CD4-positive, alpha-beta T cell (primary cell): Measurements from ENCODE around the gene ATP13A3. TPM values are rescaled to one million over a fixed set of nuclear protein-coding genes. Genes with fewer than 3 reads are reported as not detected.
"Not testable (repeated sequence)": the region's sequence is repeated elsewhere in the genome, so short reads cannot be mapped to it uniquely, and the experiment has no call there.

Source experiments
- ATAC-seq: fragments of 200-7000 bp; cut with Tn5 transposase; one replicate; pipeline ENCODE4 v1.10.0; 2022; ENCODE audit warnings: mild to moderate bottlenecking; ENCODE audit not compliant: poor library complexity
- CTCF ChIA-PET: fragments of 350-600 bp; sonication (Branson Sonifier 250); formaldehyde crosslinking; loops from one replicate; lab custom pipeline; 2021; ENCODE audit warnings: antibody characterized with exemption, inconsistent platforms; lab: Charles Lee
- POLR2A ChIA-PET: fragments of 350-600 bp; sonication (Branson Sonifier 250); formaldehyde crosslinking; loops from one replicate; lab custom pipeline; 2021; ENCODE audit warnings: antibody characterized with exemption, inconsistent platforms; lab: Charles Lee
- DNase-seq, 14 experiments: peaks; one replicate each; pipeline ENCODE4 v3.0.0-alpha.2; 2013 to 2020; ENCODE audit warnings: mixed read lengths in 2 of 14
- H3K27ac ChIP-seq, 2 donors: one replicate each; pipeline versions ENCODE4 v1.5.1 to v1.7.0; 2013; ENCODE audit warnings: low read length in 2 of 2, low read depth in 1 of 2, mild to moderate bottlenecking in 1 of 2
- H3K27me3 ChIP-seq, 2 experiments: 1 replicate in 1 of 2; 2 replicates in 1 of 2; pipeline versions ENCODE4 v1.6.1 to v1.7.0; 2013; ENCODE audit warnings: low read length in 2 of 2, control low read depth in 1 of 2, mild to moderate bottlenecking in 1 of 2, moderate library complexity in 1 of 2; ENCODE audit not compliant: insufficient read depth in 2 of 2, control insufficient read depth in 1 of 2
- H3K36me3 ChIP-seq: one replicate; pipeline ENCODE4 v1.6.1; 2013; ENCODE audit warnings: low read length, control low read depth; ENCODE audit not compliant: insufficient read depth
- H3K4me1 ChIP-seq: one replicate; pipeline ENCODE4 v1.6.1; 2013; ENCODE audit warnings: low read length, control low read depth; ENCODE audit not compliant: insufficient read depth
- H3K4me3 ChIP-seq: one replicate; pipeline ENCODE4 v1.5.1; 2013; ENCODE audit warnings: mild to moderate bottlenecking, low read length, moderate library complexity
- H3K9me3 ChIP-seq, 2 experiments: 1 replicate in 1 of 2; 2 replicates in 1 of 2; pipeline versions ENCODE4 v1.6.1 to v1.7.0; 2013; ENCODE audit warnings: low read length in 2 of 2, mild to moderate bottlenecking in 2 of 2, control low read depth in 1 of 2, moderate library complexity in 1 of 2; ENCODE audit not compliant: control insufficient read depth in 1 of 2, insufficient read depth in 1 of 2
- H3K27ac Mint-ChIP-seq: one replicate; pipeline ENCODE4 v1.8.0; 2020; ENCODE audit warnings: mixed read lengths
- H3K27me3 Mint-ChIP-seq: one replicate; pipeline ENCODE4 v1.8.0; 2021; ENCODE audit warnings: mixed read lengths
- H3K36me3 Mint-ChIP-seq: one replicate; pipeline ENCODE4 v1.8.0; 2021; ENCODE audit warnings: low read depth, mixed read lengths
- H3K4me1 Mint-ChIP-seq: one replicate; pipeline ENCODE4 v1.8.0; 2021; ENCODE audit warnings: low read depth, mixed read lengths
- H3K4me3 Mint-ChIP-seq: one replicate; pipeline ENCODE4 v1.8.0; 2020; ENCODE audit warnings: mild to moderate bottlenecking, mixed read lengths
- H3K9me3 Mint-ChIP-seq: one replicate; pipeline ENCODE4 v1.8.0; 2020; ENCODE audit warnings: mixed read lengths
- intact Hi-C, 2 experiments: fragments of 100-400 bp; cut with DNase I in 1 of 2; cut with micrococcal nuclease in 1 of 2; formaldehyde crosslinking; loops; one replicate each; pipeline versions ENCODE4 v1.15.1 to v1.9.0; 2023 to 2025; cut with DNase I, micrococcal nuclease
- polyA plus RNA-seq, 2 donors: library from polyadenylated mRNA; unstranded; fragments of 120-200 nt; gene quantifications; one replicate each; pipeline ENCODE4 v1.2.1, GENCODE V29; 2013
- total RNA-seq, 174 experiments: library from RNA in 2 of 174; stranded (reverse) in 2 of 174; gene quantifications; one replicate each; pipeline ENCODE4 v1.2.3 and lab custom pipeline; 2021 to 2026
- TF ChIP-seq, protein P1 (sequence below): fragments of 200-600 bp; IDR thresholded peaks from one replicate; pipeline ENCODE4 v1.8.0; 2022; ENCODE audit warnings: antibody characterized with exemption, mild to moderate bottlenecking

Gene ATP13A3
- total RNA-seq (10 to 100 TPM; 46.5 to 52.7 TPM), total RNA-seq (lab: John Stamatoyannopoulos, UW) (107 to 781 (median 193) reads per million in 172 experiments)
- 37.5 TPM for polyA plus RNA-seq (2013, experiment 1 of 2)
- polyA plus RNA-seq (2013, experiment 2 of 2): 36.8 TPM

DNA sequence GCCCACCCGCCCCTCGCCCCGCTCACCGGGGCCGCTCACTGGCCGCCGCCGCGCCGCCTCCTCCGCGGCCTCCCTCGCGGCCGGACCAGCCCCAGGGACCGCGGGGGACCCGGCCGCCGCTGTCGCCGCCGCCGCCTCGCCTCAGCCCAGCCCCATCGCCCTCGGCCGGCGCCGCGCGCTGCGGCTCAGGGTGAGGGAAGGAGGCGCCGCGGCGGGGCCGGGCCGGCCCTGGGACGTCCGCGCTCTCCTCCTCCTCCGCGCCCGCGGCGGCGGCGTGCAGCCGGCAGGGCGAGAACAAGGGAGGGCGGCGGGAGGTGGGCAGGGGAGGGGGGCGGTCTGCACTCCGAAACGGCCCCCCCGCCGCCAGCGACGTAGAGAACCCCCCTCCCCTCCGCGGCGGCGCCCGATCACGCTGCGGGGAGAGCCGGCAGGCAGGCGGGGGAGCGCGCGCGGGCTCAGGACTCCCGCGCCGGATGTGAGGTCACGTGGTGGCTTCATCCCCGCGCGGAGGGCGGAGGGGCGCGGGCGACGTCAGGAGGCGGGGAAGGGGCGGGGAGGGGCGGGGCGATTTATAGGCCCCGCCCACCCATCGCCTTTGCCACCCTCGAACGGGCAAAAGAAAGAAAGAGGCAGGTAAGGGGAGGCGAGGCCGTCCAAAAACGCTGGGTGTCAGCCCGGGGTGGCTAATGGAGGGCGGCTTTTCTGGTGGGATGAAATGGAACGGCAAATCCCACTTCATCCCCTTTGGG, at the start of gene ATP13A3:
ATP13A3 (minus strand) TSS at position 463 of the 749 bp plus-strand sequence. CDS start 24,812 bp downstream, outside the sequence.
- POLR2A ChIA-PET: interaction anchor here (1.3 to 2.2 kb wide), 7 partner anchors 14 to 282 kb away, joined by 3 to 18 read pairs (median 4); no protein-coding TSS in a partner anchor
- Histone ChIP-seq H3K27me3 (no peaks in the 10 kb centered on the region), H3K9me3 (no peaks in the 10 kb centered on the region), H3K27ac (peak within 1 kb of the TSS; percentile 66 to 76), H3K4me1 (peaks cover 34% of the 10 kb centered on the region), H3K36me3 (no peaks in the 10 kb centered on the region), H3K4me3 (peak within 1 kb of the TSS; percentile 81)
- DNase-seq (peak; percentile 78 to 97 (median 90)), ATAC-seq (peak; percentile 83)
- CTCF ChIA-PET: interaction anchor here (1.3 to 2.7 kb wide), 3 partner anchors 14 to 171 kb away, joined by 4 to 18 read pairs (median 6); no protein-coding TSS in a partner anchor
- Mint-ChIP-seq H3K36me3 (peaks cover 37% of the 10 kb centered on the region), H3K9me3 (no peaks in the 10 kb centered on the region), H3K4me3 (peak within 1 kb of the TSS; percentile 97), H3K27ac (peak within 1 kb of the TSS; percentile 89), H3K27me3 (no peaks in the 10 kb centered on the region), H3K4me1 (peaks cover 44% of the 10 kb centered on the region)
- TF ChIP-seq, protein P1, sequence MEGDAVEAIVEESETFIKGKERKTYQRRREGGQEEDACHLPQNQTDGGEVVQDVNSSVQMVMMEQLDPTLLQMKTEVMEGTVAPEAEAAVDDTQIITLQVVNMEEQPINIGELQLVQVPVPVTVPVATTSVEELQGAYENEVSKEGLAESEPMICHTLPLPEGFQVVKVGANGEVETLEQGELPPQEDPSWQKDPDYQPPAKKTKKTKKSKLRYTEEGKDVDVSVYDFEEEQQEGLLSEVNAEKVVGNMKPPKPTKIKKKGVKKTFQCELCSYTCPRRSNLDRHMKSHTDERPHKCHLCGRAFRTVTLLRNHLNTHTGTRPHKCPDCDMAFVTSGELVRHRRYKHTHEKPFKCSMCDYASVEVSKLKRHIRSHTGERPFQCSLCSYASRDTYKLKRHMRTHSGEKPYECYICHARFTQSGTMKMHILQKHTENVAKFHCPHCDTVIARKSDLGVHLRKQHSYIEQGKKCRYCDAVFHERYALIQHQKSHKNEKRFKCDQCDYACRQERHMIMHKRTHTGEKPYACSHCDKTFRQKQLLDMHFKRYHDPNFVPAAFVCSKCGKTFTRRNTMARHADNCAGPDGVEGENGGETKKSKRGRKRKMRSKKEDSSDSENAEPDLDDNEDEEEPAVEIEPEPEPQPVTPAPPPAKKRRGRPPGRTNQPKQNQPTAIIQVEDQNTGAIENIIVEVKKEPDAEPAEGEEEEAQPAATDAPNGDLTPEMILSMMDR: no peak
- intact Hi-C loops: loop anchor here (2.0 to 10.0 kb wide), 6 partner anchors 98 to 1058 kb away; partner anchors contain the start of genes LSG1 (in 1 of the 2) and PPP1R2 (in 1 of the 2)

DNA sequence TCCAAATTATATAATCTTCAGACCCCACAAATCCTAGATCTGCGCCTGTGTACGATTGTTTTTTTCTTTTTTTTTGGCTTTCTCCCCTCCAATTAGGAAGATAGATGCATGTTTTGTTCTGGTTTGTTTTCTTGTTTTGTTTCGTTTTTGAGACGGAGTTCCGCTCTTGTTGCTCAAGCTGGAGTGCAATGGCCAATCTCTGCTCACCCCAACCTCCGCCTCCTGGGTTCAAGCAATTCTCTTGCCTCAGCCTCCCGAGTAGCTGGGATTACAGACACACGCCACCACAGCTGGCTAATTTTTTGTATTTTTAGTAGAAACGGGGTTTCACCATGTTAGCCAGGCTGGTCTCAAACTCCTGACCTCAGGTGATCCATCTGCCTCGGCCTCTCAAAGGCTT, 48.4 kb upstream of the ATP13A3 start:
- H3K27ac ChIP-seq, POLR2A ChIA-PET: not testable (repeated sequence)

DNA sequence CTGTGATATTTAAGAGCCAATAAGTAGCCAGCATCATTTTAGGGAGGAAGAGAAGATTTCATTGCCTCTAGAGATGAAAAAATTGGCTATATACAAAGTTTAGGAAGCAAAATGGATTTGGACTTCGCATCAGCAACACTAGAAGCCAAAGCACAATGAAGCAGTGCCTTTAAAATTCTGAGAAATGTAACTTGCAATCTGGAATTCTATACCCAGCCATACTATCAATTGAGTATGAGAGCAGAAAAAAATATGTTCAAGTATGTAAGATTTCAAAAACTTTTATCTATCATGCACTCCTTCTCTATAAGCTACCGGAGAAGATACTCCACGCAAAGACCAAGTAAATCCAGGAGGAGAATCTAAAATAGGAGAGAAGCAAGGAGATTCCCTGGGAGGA, 47.4 kb upstream of the ATP13A3 start:
- Mint-ChIP-seq H3K27me3 (no peaks in the 10 kb centered on the region), H3K4me3 (no peak overlapping the region)
- CTCF ChIA-PET: no interaction called here

More for the DNA sequence above, 48.4 kb upstream of the ATP13A3 start:
- H3K36me3 Mint-ChIP-seq, H3K27me3 ChIP-seq, DNase-seq, H3K4me1 ChIP-seq, H3K4me1 Mint-ChIP-seq, intact Hi-C loops, H3K4me3 Mint-ChIP-seq, CTCF ChIA-PET, H3K36me3 ChIP-seq, H3K27ac Mint-ChIP-seq, H3K4me3 ChIP-seq, H3K27me3 Mint-ChIP-seq, H3K9me3 Mint-ChIP-seq, ATAC-seq: not testable (repeated sequence)
- peaks cover 0 to 12% of the 10 kb centered on the region in 2 experiments for H3K9me3 ChIP-seq

More for the DNA sequence above, 47.4 kb upstream of the ATP13A3 start:
- intact Hi-C loops: no loop called here
- Mint-ChIP-seq H3K9me3 (peaks cover 5% of the 10 kb centered on the region), H3K4me1 (no peaks in the 10 kb centered on the region), H3K27ac (no peak overlapping the region), H3K36me3 (no peaks in the 10 kb centered on the region)
- ATAC-seq (no peak), DNase-seq (no peak)
- Histone ChIP-seq H3K4me1 (no peaks in the 10 kb centered on the region), H3K27me3 (no peaks in the 10 kb centered on the region), H3K36me3 (no peaks in the 10 kb centered on the region), H3K9me3 (peaks cover 0 to 12% of the 10 kb centered on the region in 2 experiments), H3K27ac (no peak overlapping the region), H3K4me3 (no peak overlapping the region)
- TF ChIP-seq, protein P1: no peak
- POLR2A ChIA-PET: no interaction called here
